Activated CD8-positive, alpha-beta T cell treated with anti-CD3 and anti-CD28 coated beads, Interleukin-2, amount 10 ng/mL, durations not matched to agents 7 days and 5 days (primary cell): ENCODE results near the gene PALD1. TPM values are rescaled to one million over a fixed set of nuclear protein-coding genes. Genes with fewer than 3 reads are reported as not detected.
A peak's percentile ranks its signal among the peaks of the same experiment; 100 is the strongest.

ENCODE experiments used
- ATAC-seq: fragments of 150-1000 bp; cut with Tn5 transposase; one replicate; pipeline ENCODE4 v1.10.0; 2021; ENCODE audit warnings: moderate library complexity
- CTCF ChIA-PET: fragments of 350-600 bp; sonication (Branson Sonifier 250); formaldehyde crosslinking; loops from one replicate; lab custom pipeline; 2021; ENCODE audit warnings: antibody characterized with exemption; lab: Charles Lee
- POLR2A ChIA-PET: fragments of 350-600 bp; sonication (Branson Sonifier 250); formaldehyde crosslinking; loops from one replicate; lab custom pipeline; 2021; ENCODE audit warnings: antibody characterized with exemption; lab: Charles Lee
- DNase-seq: peaks from one replicate; pipeline ENCODE4 v3.0.0-alpha.2; 2020
- H3K27ac Mint-ChIP-seq: one replicate; pipeline ENCODE4 v1.8.0; 2021; ENCODE audit warnings: mild to moderate bottlenecking, mixed read lengths
- H3K27me3 Mint-ChIP-seq: one replicate; pipeline ENCODE4 v1.8.0; 2021; ENCODE audit warnings: low read depth, mixed read lengths
- H3K36me3 Mint-ChIP-seq: one replicate; pipeline ENCODE4 v1.8.0; 2021; ENCODE audit warnings: low read depth, mixed read lengths
- H3K4me1 Mint-ChIP-seq: one replicate; pipeline ENCODE4 v1.8.0; 2021; ENCODE audit warnings: low read depth, mixed read lengths
- H3K4me3 Mint-ChIP-seq: one replicate; pipeline ENCODE4 v1.8.0; 2021; ENCODE audit warnings: mild to moderate bottlenecking, mixed read lengths
- H3K9me3 Mint-ChIP-seq: one replicate; pipeline ENCODE4 v1.8.0; 2022; ENCODE audit warnings: mixed read lengths; ENCODE audit not compliant: insufficient read depth
- total RNA-seq, 2 experiments: library from RNA; stranded (reverse); gene quantifications; one replicate each; pipeline ENCODE4 v1.2.3, GENCODE V29; 2021

PALD1 gene
- total RNA-seq, 2 experiments from 2014 or later, result 6.2 to 6.5 TPM

GRCh38 chr10:70441161-70441894, 37.2 kb upstream of the PALD1 start, which contains the start of gene NODAL:
NODAL (minus strand) TSS chr10:70441681; CDS start chr10:70441667, 14 bp downstream.
- peaks cover 60% of the 10 kb centered on the region for H3K27me3 Mint-ChIP-seq
- H3K9me3 Mint-ChIP-seq, result no peaks in the 10 kb centered on the region
- H3K36me3 Mint-ChIP-seq, result no peaks in the 10 kb centered on the region
- CTCF ChIA-PET, result interaction anchor here (1.5 kb wide), 1 partner anchor 35 kb away, joined by 4 read pairs; no protein-coding TSS in a partner anchor
- POLR2A ChIA-PET, result interaction anchor here (1.2 kb wide), 1 partner anchor 10 kb away, joined by 3 read pairs; no protein-coding TSS in a partner anchor
- peak; percentile 50 for ATAC-seq
- no peak for DNase-seq
- peaks cover 9% of the 10 kb centered on the region for H3K4me1 Mint-ChIP-seq
- H3K4me3 Mint-ChIP-seq, result peak within 1 kb of the TSS; percentile 40
- H3K27ac Mint-ChIP-seq, result no peak within 1 kb of the TSS

DNA sequence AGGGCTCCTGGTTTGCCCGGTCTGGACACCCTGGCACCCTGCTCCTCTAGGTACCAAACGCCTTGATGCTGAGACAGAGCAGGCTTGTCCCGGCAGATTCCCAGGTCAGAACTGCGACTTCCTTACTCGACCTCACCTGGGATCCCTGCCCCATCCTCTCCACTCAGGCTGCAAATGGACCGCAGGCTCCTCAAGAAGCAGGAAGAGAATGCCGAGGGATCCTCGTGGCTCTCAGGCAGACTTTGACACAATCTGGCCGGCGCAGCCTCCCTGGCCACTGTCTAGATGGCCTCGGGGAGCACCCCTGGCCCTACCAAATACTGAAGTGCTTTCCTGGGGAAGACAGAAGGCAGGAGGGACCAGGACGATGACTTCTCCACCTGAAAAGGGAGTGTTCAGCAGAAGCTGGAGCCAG, 36.7 kb upstream of the PALD1 start:
- no peak for ATAC-seq
- H3K4me3 Mint-ChIP-seq, result no peak overlapping the region
- no peaks in the 10 kb centered on the region for H3K9me3 Mint-ChIP-seq
- H3K27me3 Mint-ChIP-seq, result peaks cover 60% of the 10 kb centered on the region
- no peak for DNase-seq
- no peaks in the 10 kb centered on the region for H3K36me3 Mint-ChIP-seq
- ChIA-PET CTCF (interaction anchor here (1.5 to 1.7 kb wide), 2 partner anchors 19 to 36 kb away, joined by 4 to 6 read pairs; no protein-coding TSS in a partner anchor), POLR2A (interaction anchor here (1.2 kb wide), 1 partner anchor 10 kb away, joined by 3 read pairs; no protein-coding TSS in a partner anchor)
- H3K4me1 Mint-ChIP-seq, result peaks cover 9% of the 10 kb centered on the region
- no peak overlapping the region for H3K27ac Mint-ChIP-seq

DNA sequence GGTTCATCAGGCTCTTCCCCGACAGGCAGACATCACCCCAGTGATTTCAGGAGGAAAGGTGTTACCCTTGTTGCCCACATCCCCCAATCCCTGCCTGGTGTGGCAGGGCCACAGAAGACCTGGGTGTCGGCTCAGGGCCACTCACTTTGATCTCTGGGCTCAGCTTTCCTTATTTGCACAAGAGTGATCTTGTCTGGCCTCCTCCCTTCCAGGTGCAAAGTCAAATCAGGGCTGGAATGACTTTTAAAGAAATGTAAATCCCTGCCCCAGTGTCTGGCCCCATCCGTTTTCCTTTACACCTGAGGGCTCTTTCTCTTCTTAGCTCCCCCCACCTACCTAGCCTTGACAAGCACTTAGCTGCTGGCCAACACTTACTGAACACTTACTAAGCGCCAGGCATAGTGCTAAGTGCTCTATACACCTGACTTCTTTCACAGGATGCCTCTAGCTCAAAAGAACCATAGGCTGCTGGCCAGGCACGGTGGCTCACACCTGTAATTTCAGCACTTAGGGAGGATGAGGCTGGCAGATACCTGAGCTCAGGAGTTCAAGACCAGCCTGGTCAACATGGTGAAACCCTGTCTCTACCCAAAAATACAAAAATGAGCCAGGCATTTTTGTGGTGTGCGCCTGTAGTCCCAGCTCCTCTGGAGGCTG, 36.1 kb upstream of the PALD1 start:
- Mint-ChIP-seq H3K36me3 (no peaks in the 10 kb centered on the region), H3K4me1 (peaks cover 9% of the 10 kb centered on the region), H3K27ac (no peak overlapping the region), H3K4me3 (no peak overlapping the region), H3K9me3 (no peaks in the 10 kb centered on the region), H3K27me3 (peaks cover 57% of the 10 kb centered on the region)
- no peak for ATAC-seq
- CTCF ChIA-PET, result interaction anchor here (1.2 to 1.7 kb wide), 4 partner anchors 19 to 221 kb away, joined by 3 to 6 read pairs (median 4); no protein-coding TSS in a partner anchor
- POLR2A ChIA-PET, result interaction anchor here (1.2 kb wide), 1 partner anchor 11 kb away, joined by 3 read pairs; no protein-coding TSS in a partner anchor
- DNase-seq, result no peak

GRCh38 chr10:70444744-70445143, 33.8 kb upstream of the PALD1 start:
- H3K27me3 Mint-ChIP-seq, result peaks cover 40% of the 10 kb centered on the region
- POLR2A ChIA-PET, result no interaction called here
- H3K4me1 Mint-ChIP-seq, result peaks cover 9% of the 10 kb centered on the region
- H3K4me3 Mint-ChIP-seq, result no peak overlapping the region
- no peak for ATAC-seq
- CTCF ChIA-PET, result no interaction called here
- no peaks in the 10 kb centered on the region for H3K9me3 Mint-ChIP-seq
- H3K27ac Mint-ChIP-seq, result no peak overlapping the region
- DNase-seq, result no peak
- H3K36me3 Mint-ChIP-seq, result no peaks in the 10 kb centered on the region

GRCh38 chr10:70445718-70446657, 32.6 kb upstream of the PALD1 start:
- Mint-ChIP-seq H3K36me3 (no peaks in the 10 kb centered on the region), H3K27me3 (peaks cover 29% of the 10 kb centered on the region), H3K4me3 (no peak overlapping the region), H3K4me1 (peaks cover under 1% of the 10 kb centered on the region), H3K9me3 (no peaks in the 10 kb centered on the region), H3K27ac (no peak overlapping the region)
- ChIA-PET CTCF (interaction anchor here (0.9 to 1.2 kb wide), 3 partner anchors 12 to 16 kb away, joined by 3 to 5 read pairs (median 3); no protein-coding TSS in a partner anchor), POLR2A (no interaction called here)
- ATAC-seq, result no peak
- no peak for DNase-seq

DNA sequence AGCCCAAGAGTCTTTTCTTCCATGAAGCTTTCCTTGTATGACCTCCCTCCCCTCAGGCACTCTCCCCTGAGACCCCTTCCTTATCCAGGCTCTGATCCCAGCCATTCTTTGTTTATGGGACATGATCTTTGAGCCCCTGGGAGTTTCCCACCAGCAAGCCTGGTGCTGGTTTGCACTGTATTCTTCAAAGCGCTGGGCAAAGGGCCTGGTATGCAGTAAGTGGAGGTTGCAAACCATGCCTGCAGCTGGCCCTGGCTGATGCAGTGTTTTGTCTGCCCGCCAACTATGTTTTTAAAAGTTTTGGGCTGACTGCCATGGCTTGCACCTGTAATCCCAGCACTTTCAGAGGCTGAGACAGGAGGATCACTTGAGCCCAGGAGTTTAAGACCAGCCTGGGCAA, 30.3 kb upstream of the PALD1 start:
- no peak for ATAC-seq
- CTCF ChIA-PET, result no interaction called here
- no peak for DNase-seq
- no peak overlapping the region for H3K27ac Mint-ChIP-seq
- H3K4me1 Mint-ChIP-seq, result no peaks in the 10 kb centered on the region
- H3K9me3 Mint-ChIP-seq, result no peaks in the 10 kb centered on the region
- POLR2A ChIA-PET, result no interaction called here
- no peak overlapping the region for H3K4me3 Mint-ChIP-seq
- no peaks in the 10 kb centered on the region for H3K36me3 Mint-ChIP-seq
- H3K27me3 Mint-ChIP-seq, result peaks cover 10% of the 10 kb centered on the region

GRCh38 chr10:70455213-70455630, 23.3 kb upstream of the PALD1 start:
- H3K27me3 Mint-ChIP-seq, result peaks cover 41% of the 10 kb centered on the region

GRCh38 chr10:70456164-70456563, 22.4 kb upstream of the PALD1 start:
- ATAC-seq (no peak), DNase-seq (no peak)
- Mint-ChIP-seq H3K27ac (no peak overlapping the region), H3K9me3 (no peaks in the 10 kb centered on the region), H3K27me3 (peaks cover 45% of the 10 kb centered on the region), H3K4me3 (no peak overlapping the region), H3K4me1 (no peaks in the 10 kb centered on the region), H3K36me3 (no peaks in the 10 kb centered on the region)
- POLR2A ChIA-PET, result no interaction called here
- CTCF ChIA-PET, result no interaction called here

More at GRCh38 chr10:70455213-70455630, 23.3 kb upstream of the PALD1 start:
- Mint-ChIP-seq H3K9me3 (no peaks in the 10 kb centered on the region), H3K36me3 (no peaks in the 10 kb centered on the region), H3K4me1 (no peaks in the 10 kb centered on the region), H3K4me3 (no peak overlapping the region), H3K27ac (no peak overlapping the region)
- ChIA-PET CTCF (no interaction called here), POLR2A (interaction anchor here (0.7 kb wide), 1 partner anchor 1128 kb away, joined by 3 read pairs; no protein-coding TSS in a partner anchor)
- ATAC-seq, result no peak
- no peak for DNase-seq

DNA sequence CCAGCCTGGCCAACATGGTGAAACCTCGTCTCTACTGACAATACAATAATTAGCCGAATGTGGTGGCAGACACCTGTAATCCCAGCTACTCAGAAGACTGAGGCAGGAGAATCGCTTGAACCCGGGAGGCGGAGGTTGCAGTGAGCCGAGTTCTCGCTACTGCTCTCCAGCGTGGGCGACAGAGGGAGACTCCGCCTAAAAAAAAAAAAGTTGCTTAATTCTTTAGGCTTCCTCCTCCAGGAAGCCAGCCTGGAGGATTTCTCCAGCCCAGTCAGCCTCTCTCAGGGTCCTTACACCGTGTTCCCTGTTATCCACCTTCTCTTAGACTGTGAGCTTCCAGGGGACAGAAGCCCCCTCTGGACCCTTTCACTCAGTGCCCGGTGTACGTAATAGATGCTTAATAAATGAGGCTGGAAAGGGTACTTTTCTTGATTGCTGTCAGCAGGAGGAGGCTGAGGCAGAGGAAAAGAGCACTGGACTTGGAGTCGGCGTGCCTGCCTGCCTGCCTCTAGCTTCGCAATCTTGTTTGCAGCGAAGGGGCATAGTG, 20.7 kb upstream of the PALD1 start:
- no peak overlapping the region for H3K4me3 Mint-ChIP-seq
- DNase-seq, result no peak
- H3K27ac Mint-ChIP-seq, result no peak overlapping the region
- H3K9me3 Mint-ChIP-seq, result no peaks in the 10 kb centered on the region
- H3K4me1 Mint-ChIP-seq, result no peaks in the 10 kb centered on the region
- peaks cover 45% of the 10 kb centered on the region for H3K27me3 Mint-ChIP-seq
- CTCF ChIA-PET, result no interaction called here
- no peak for ATAC-seq
- H3K36me3 Mint-ChIP-seq, result no peaks in the 10 kb centered on the region
- POLR2A ChIA-PET, result no interaction called here

- CTCF ChIA-PET, result interaction anchor here (3.2 kb wide), 1 partner anchor 236 kb away, joined by 14 read pairs; no protein-coding TSS in a partner anchor
Measured at GRCh38 chr10:70458329-70459060, 20.1 kb upstream of the PALD1 start.

More at GRCh38 chr10:70458329-70459060, 20.1 kb upstream of the PALD1 start:
- H3K9me3 Mint-ChIP-seq, result no peaks in the 10 kb centered on the region
- no peak overlapping the region for H3K4me3 Mint-ChIP-seq
- no peak for DNase-seq
- H3K27me3 Mint-ChIP-seq, result peaks cover 46% of the 10 kb centered on the region
- no peaks in the 10 kb centered on the region for H3K36me3 Mint-ChIP-seq
- ATAC-seq, result peak; percentile 55
- POLR2A ChIA-PET, result no interaction called here
- H3K4me1 Mint-ChIP-seq, result no peaks in the 10 kb centered on the region
- no peak overlapping the region for H3K27ac Mint-ChIP-seq
